Muscle layer of duodenum (tissue), 2 donors: ENCODE results near the gene TAOK1.

Experiments used
- H3K27ac ChIP-seq: one replicate; pipeline ENCODE4 v1.7.0; 2013; ENCODE audit warnings: mild to moderate bottlenecking, low read length
- H3K27me3 ChIP-seq: one replicate; pipeline ENCODE4 v1.7.0; 2013; ENCODE audit warnings: low read depth, mild to moderate bottlenecking, control low read depth, low read length
- H3K36me3 ChIP-seq, 2 donors: one replicate each; pipeline ENCODE4 v1.7.0; 2013; ENCODE audit warnings: low read length in 2 of 2, control low read depth in 1 of 2, mild to moderate bottlenecking in 1 of 2; ENCODE audit not compliant: insufficient read depth in 2 of 2, control insufficient read depth in 1 of 2
- H3K4me1 ChIP-seq, 2 donors: one replicate each; pipeline ENCODE4 v1.7.0; 2013; ENCODE audit warnings: low read length in 2 of 2, mild to moderate bottlenecking in 2 of 2, control low read depth in 1 of 2, moderate library complexity in 1 of 2; ENCODE audit not compliant: insufficient read depth in 2 of 2, control insufficient read depth in 1 of 2
- H3K4me3 ChIP-seq, 2 donors: one replicate each; pipeline ENCODE4 v1.7.0; 2013; ENCODE audit warnings: low read length in 2 of 2, low read depth in 1 of 2, mild to moderate bottlenecking in 1 of 2
- H3K9me3 ChIP-seq, 2 donors: one replicate each; pipeline ENCODE4 v1.7.0; 2013; ENCODE audit warnings: low read length in 2 of 2, control low read depth in 1 of 2, mild to moderate bottlenecking in 1 of 2; ENCODE audit not compliant: control insufficient read depth in 1 of 2
- donor health status: healthy.

TAOK1 gene

DNA sequence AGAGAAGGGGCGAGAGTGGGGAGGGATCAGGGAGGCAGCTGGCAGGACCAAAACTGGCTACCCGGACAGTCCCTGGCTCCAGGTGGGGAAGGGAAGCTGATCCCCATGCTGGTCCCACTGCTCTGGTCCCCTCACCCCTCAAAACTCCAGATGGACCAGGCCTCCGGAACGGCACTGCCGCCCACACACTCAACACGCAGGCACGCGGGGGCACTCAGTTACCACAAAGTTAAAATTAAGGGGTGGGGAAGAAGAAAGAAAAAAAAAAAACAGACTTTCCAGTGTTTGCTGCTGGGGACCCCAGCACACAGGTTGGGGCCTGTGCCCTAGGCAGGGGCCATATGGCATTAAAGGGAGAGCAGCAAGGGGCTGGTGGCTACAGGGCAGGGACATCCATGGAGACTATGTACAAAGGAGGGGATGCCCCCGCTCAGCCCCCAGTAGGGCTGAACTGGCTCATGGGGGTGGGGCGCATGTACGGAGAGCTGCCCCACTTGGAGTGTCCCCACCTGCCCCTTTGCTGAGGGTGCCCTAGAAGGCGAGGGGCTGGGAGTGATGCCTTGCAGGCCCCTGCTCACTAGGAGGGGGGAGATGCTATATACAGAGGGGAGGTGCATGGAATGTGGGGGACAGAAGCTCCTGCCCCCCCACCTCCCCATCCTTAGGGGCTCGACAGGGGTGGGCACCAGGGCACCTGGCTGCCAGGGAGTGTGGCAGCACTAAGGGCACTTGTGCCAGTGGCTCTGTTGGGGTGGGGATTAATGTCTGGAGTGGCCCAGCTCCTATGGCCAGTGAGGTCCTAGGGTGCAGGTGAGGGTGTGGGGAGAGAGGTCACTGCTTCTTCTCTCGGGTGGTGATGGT is 183.9 kb downstream of the TAOK1 start:
- H3K36me3 ChIP-seq: peaks cover 9 to 49% of the 10 kb centered on the region in 2 donors
- H3K4me1 ChIP-seq: peaks cover 5 to 39% of the 10 kb centered on the region in 2 donors
- no peaks in the 10 kb centered on the region for H3K9me3 ChIP-seq
- H3K27ac ChIP-seq: no peak overlapping the region
- H3K4me3 ChIP-seq: no peak overlapping the region
- no peaks in the 10 kb centered on the region for H3K27me3 ChIP-seq

- peaks cover 9 to 49% of the 10 kb centered on the region in 2 donors for H3K36me3 ChIP-seq
Measured at GRCh38 chr17:29574732-29575510, 184.8 kb downstream of the TAOK1 start.

GRCh38 chr17:29575511-29576213 is 185.5 kb downstream of the TAOK1 start:
- Histone ChIP-seq H3K27ac (no peak overlapping the region), H3K4me3 (no peak overlapping the region), H3K27me3 (no peaks in the 10 kb centered on the region), H3K9me3 (no peaks in the 10 kb centered on the region), H3K36me3 (peaks cover 9 to 49% of the 10 kb centered on the region in 2 donors), H3K4me1 (peaks cover 0 to 33% of the 10 kb centered on the region in 2 donors)

More at GRCh38 chr17:29574732-29575510, 184.8 kb downstream of the TAOK1 start:
- no peak overlapping the region for H3K27ac ChIP-seq
- peaks cover 0 to 33% of the 10 kb centered on the region in 2 donors for H3K4me1 ChIP-seq
- H3K9me3 ChIP-seq: no peaks in the 10 kb centered on the region
- H3K27me3 ChIP-seq: no peaks in the 10 kb centered on the region
- no peak overlapping the region for H3K4me3 ChIP-seq

GRCh38 chr17:29576214-29577000 is 186.2 kb downstream of the TAOK1 start:
- no peak overlapping the region for H3K4me3 ChIP-seq
- H3K9me3 ChIP-seq: no peaks in the 10 kb centered on the region
- H3K27me3 ChIP-seq: no peaks in the 10 kb centered on the region
- peaks cover 9 to 54% of the 10 kb centered on the region in 2 donors for H3K36me3 ChIP-seq
- peaks cover 0 to 33% of the 10 kb centered on the region in 2 donors for H3K4me1 ChIP-seq
- H3K27ac ChIP-seq: no peak overlapping the region

GRCh38 chr17:29577001-29577370 is 186.8 kb downstream of the TAOK1 start:
- H3K27me3 ChIP-seq: no peaks in the 10 kb centered on the region
- no peak overlapping the region for H3K4me3 ChIP-seq
- no peaks in the 10 kb centered on the region for H3K9me3 ChIP-seq
- H3K36me3 ChIP-seq: peaks cover 10 to 60% of the 10 kb centered on the region in 2 donors
- peaks cover 0 to 28% of the 10 kb centered on the region in 2 donors for H3K4me1 ChIP-seq
- H3K27ac ChIP-seq: no peak overlapping the region

DNA sequence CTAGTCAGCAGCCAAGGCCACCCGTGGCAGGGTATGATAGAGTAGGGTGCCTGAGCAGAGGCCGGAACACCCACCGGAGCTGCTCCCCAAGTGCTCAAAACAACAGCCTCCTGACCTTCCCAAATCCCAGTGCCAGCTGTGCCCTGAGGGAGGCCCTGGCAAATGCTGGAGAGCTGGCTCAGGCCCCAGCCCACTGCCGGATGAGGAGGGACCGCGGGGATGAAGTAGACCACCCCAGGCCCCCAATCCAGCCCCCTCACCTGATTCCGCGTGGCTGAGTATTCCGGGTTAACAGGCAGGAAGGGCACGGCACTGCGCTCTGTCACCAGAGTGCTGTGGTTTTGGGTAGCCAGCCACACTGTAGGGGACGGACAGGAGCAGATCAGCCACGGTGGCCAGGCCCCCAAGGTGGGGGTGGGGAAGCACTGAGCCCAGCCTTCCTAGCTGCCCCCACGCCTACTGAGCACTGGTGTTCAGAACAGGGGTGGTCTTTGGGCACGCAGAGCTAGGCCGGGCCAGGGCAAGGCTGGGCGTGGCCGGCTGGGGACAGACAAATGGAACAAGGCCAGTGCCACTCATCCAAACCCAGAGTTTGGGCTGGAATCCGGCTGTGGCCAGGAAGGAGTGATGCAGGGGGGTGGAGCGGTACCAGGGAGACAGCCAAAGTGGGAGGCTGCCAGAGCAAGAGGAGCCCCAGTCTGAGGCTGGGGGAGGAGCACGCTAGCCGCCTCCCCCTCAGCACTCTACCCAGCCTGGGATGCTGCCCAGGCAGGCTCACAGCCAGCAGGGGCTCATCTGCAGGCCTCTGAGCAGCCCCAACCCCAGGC is 187.4 kb downstream of the TAOK1 start:
- H3K9me3 ChIP-seq: no peaks in the 10 kb centered on the region
- peaks cover 0 to 22% of the 10 kb centered on the region in 2 donors for H3K4me1 ChIP-seq
- no peaks in the 10 kb centered on the region for H3K27me3 ChIP-seq
- no peak overlapping the region for H3K4me3 ChIP-seq
- H3K27ac ChIP-seq: no peak overlapping the region
- H3K36me3 ChIP-seq: peaks cover 13 to 60% of the 10 kb centered on the region in 2 donors

GRCh38 chr17:29578626-29579485 is 188.7 kb downstream of the TAOK1 start:
- Histone ChIP-seq H3K36me3 (peaks cover 17 to 61% of the 10 kb centered on the region in 2 donors), H3K9me3 (no peaks in the 10 kb centered on the region), H3K4me1 (peaks cover 0 to 13% of the 10 kb centered on the region in 2 donors), H3K27ac (no peak overlapping the region), H3K4me3 (no peak overlapping the region), H3K27me3 (no peaks in the 10 kb centered on the region)

- H3K4me1 ChIP-seq: peaks cover 0 to 13% of the 10 kb centered on the region in 2 donors
- no peaks in the 10 kb centered on the region for H3K27me3 ChIP-seq
- no peak overlapping the region for H3K4me3 ChIP-seq
- no peaks in the 10 kb centered on the region for H3K9me3 ChIP-seq
- peaks cover 14 to 48% of the 10 kb centered on the region in 2 donors for H3K36me3 ChIP-seq
- no peak overlapping the region for H3K27ac ChIP-seq
Measured at GRCh38 chr17:29579866-29580771, 190.0 kb downstream of the TAOK1 start.
